GM12891 (cell line): ENCODE measurements around the gene CAMSAP2.

Experiments
- DNase-seq: peaks from one replicate; pipeline ENCODE4 v3.0.0; 2011; ENCODE audit warnings: low spot score; ENCODE audit not compliant: insufficient read length
- FAIRE-seq: peaks from 2 replicates; lab custom pipeline; 2011; peaks lifted over from hg19 to GRCh38; lab: Jason Lieb, UNC
- PAX5 ChIP-seq: IDR thresholded peaks from 2 replicates; pipeline ENCODE4 v1.6.1; 2011; ENCODE audit warnings: low read length, moderate library complexity, mild to moderate bottlenecking; ENCODE audit not compliant: insufficient read depth, severe bottlenecking
- POLR2A ChIP-seq: IDR thresholded peaks from 2 replicates; pipeline ENCODE4 v1.6.1; 2011; ENCODE audit warnings: low read depth, low read length, control low read depth
- POLR2AphosphoS5 ChIP-seq: IDR thresholded peaks from 2 replicates; pipeline ENCODE4 v1.6.1; 2011; ENCODE audit warnings: low read depth, low read length, control low read depth
- POU2F2 ChIP-seq: IDR thresholded peaks from 2 replicates; pipeline ENCODE4 v1.6.1; 2011; ENCODE audit warnings: low read depth, mild to moderate bottlenecking, control low read depth, low read length, moderate library complexity
- SPI1 ChIP-seq: IDR thresholded peaks from 2 replicates; pipeline ENCODE4 v1.6.1; 2011; ENCODE audit warnings: low read depth, low read length, control low read depth
- TAF1 ChIP-seq: IDR thresholded peaks from 2 replicates; pipeline ENCODE4 v1.6.1; 2011; ENCODE audit warnings: low read depth, low read length, control low read depth

The CAMSAP2 gene

DNA sequence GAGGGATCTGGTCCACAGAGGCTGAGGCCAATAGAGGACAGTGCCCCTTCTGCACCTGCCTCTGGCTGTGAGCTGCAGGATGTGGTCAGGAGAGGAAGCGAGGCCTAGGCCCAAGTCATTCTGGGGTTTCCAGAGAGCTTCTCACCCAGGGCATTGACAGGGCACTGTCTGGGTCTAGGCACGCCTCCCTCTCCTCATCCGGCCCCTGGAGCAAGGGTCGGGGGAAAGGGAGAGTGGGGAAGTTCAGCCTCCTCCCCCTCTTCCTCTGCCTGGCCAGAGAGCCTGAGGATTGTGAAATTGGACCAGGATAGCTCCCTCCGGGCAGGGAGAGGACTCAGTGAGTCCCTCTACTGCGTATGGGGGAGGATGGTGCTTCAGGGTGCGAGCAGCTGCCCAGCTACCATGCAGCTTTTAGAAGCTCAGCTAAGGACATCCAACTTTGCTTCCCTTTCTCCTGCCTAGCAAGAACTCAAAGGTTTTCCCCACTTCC lies 149.7 kb downstream of the CAMSAP2 start:
- FAIRE-seq (peak; percentile 94), DNase-seq (peak; percentile 66)

DNA sequence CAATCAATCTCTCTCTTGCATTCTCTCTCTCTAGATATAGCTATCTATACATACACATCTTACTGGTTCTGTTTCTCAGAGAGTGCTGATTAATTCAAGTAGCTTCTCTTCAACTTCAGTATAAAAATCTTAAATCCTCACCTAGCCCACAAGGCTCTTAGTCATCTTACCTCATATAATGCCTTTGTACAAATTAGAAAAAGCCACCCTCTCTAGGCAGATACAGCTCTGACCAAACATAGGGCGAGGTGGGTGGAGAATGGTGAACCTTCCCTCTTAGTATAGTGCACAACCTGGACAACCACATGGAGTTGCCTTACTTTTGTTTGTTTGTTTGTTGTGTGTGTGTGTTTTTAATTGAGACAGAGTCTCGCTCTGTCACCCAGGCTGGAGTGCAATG lies 150.9 kb downstream of the CAMSAP2 start:
- TF ChIP-seq POU2F2 (no peak), POLR2A (no peak), PAX5 (no peak), TAF1 (no peak), SPI1 (no peak), POLR2AphosphoS5 (no peak)
- DNase-seq: no peak
- FAIRE-seq: peak; percentile 56

More for the DNA sequence above, 149.7 kb downstream of the CAMSAP2 start:
- 0 out of 2 replicates have a peak, but pooled peaks have one; percentile 57 for TF ChIP-seq TAF1
- peak; percentile 90 for TF ChIP-seq SPI1
- TF ChIP-seq POU2F2: 0 out of 2 replicates have a peak, but pooled peaks have one; percentile 41
- TF ChIP-seq POLR2A: no peak
- TF ChIP-seq PAX5: no peak
- TF ChIP-seq POLR2AphosphoS5: peak; percentile 47; the same call in 1 of the 2 replicates

DNA sequence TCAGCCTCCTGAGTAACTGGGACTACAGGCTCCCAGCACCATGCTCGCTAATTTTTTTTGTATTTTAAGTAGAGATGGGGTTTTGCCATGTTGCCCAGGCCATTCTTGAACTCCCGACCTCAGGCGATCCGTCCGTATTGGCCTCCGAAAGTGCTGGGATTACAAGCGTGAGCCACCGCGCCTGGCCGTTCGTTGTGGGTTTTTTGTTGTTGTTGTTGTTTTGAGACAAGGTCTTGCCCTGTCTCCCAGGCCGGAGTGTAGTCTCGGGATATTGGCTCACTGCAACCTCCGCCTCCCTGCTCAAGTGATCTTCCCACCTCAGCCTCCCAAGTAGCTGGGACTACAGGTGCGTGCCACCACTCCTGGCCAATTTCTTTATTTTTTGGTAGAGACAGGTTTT lies 151.3 kb downstream of the CAMSAP2 start:
- no peak for TF ChIP-seq POU2F2
- no peak for TF ChIP-seq TAF1
- no peak for TF ChIP-seq POLR2AphosphoS5
- TF ChIP-seq POLR2A: no peak
- no peak for TF ChIP-seq PAX5
- TF ChIP-seq SPI1: no peak
- no peak for DNase-seq
- peak; percentile 45 for FAIRE-seq

DNA sequence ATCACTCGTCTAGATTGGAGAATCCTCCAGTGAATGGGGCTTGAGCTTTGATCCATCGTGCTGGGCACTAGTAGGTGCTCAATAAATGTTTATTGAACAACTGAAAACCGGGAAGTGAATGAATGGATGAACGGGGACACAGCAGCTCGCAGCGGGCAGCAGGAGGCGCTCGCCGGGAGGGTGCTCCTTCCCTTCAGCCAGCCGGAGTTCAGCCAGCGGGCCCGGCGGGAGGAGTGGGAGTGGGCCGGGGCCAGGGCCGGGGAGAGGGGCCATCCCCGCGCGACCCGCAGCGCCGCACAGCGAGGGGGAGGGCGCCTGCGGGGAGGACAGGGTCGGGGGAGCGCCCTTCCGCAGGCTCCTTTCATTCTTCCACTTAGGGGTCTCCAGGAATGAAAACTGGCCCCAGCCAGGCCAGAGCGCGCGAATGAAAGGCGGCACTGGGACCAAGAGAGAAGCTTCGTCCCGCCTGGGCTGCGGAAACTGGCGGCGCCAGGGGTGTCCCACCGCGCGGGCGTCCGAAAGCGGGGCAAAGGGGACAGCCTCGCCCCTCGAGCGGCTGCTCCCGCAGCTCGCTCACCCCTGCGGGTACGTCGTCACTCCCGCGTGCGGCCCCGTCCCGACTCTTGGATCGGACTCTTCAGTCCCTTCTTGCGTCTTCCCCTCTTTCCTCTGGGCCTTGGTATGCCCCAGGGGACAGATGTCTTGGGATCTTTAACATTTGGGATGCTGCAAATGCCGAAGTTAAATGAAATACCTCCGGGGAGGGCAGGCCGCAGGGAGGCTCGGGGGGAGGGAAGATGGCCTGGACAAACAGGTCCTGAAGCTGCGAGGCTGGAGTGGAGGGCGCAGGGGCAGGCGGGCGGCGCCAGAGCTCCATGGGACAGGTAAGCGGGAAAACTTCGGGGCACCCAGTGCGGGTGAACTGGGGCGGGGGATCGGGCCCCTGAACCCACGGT lies 152.4 kb downstream of the CAMSAP2 start:
- FAIRE-seq: peak; percentile 64
- peak; percentile 44 for DNase-seq

DNA sequence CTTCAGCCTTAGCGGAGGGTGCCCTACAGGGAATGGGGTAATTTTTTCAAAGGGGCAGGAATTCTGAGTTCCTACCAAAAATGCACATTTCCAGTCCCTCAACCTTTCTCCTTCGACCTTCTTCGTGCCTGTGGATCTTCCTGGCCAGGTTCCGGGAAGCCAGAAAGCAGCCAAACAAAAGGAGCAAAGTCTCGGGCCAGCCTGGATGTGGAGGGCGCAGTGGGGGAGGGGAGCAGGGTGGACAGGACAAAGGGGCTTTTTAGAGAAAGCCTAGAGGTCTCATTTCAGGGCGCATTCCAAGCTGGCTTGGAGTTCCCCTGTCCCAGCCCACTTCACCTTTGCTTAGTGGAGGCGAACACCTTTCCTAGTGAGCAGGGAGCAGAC lies 153.1 kb downstream of the CAMSAP2 start:
- DNase-seq (peak; percentile 5), FAIRE-seq (peak; percentile 26)
- TF ChIP-seq POLR2AphosphoS5 (no peak), TAF1 (no peak), POLR2A (no peak), PAX5 (no peak), SPI1 (no peak), POU2F2 (no peak)

More for the DNA sequence above, 152.4 kb downstream of the CAMSAP2 start:
- peak; percentile 22; the same call in 1 of the 2 replicates for TF ChIP-seq SPI1
- no peak for TF ChIP-seq TAF1
- TF ChIP-seq PAX5: no peak
- TF ChIP-seq POLR2A: no peak
- no peak for TF ChIP-seq POLR2AphosphoS5
- TF ChIP-seq POU2F2: no peak

DNA sequence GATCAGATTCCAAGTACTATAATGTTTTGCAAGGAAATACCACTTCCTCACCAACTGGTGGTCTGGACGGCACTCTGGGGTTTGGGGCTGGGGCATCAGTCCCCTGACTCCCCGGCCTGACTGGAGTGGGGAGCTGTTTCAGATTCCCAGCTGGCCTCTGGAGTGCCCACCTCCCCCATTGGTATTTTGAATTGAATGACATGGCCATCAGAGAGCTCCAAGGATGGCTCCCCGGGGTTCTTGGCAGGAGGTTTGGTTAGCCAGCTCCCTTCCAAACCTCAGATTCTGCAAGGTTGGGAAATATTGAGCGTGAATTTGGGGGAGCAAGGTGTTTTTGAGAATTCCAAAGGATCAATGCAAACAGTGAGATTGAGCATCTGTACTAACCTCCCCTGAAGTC lies 153.9 kb downstream of the CAMSAP2 start:
- DNase-seq (peak; percentile 4), FAIRE-seq (no peak)
- TF ChIP-seq TAF1 (no peak), POLR2AphosphoS5 (no peak), POU2F2 (no peak), POLR2A (no peak), SPI1 (no peak), PAX5 (no peak)

DNA sequence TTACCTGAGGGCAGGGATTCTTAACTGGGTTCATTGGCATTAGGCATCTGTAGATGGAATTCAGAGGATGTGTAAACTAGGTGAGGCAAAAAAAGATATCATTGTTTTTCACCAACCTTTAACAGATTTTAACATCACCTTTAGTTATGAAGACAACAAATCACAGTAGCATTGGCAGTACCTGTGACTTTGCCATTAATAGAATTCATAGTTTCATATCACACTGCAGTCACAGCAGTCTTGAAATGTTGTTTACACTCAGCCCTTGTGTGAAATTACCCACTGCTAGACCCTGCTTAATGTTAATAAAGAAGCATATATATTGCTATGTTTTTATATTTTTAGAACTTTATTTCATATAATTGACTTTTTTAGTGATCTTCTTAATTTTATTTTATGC lies 154.3 kb downstream of the CAMSAP2 start:
- FAIRE-seq (peak; percentile 59), DNase-seq (no peak)
- TF ChIP-seq SPI1: no peak

DNA sequence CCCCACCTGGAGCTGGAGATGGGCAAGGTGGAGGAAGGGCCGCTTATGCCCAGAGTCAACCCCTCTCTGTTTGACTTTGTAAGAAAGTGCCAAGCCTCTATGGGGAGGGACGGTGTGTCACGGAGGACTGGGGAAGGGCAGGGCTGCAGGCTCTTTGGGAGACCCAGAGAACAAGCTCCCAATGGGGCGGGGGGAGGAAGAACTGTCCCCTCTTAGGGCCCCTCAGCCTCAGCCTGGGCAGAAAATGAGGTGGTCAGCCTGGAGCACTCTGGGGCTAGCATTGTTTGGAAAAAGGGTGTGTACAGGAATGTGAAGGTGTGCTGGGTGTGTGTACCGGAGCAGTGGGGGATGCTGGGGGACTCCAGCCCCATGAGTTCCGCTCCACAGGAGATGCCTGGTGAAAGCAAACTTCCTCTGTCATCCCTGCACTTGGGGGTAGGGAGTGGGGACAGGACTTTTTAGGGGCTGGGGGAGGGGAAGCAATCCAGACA lies 154.8 kb downstream of the CAMSAP2 start:
- TF ChIP-seq PAX5: no peak
- no peak for TF ChIP-seq POLR2AphosphoS5
- TF ChIP-seq SPI1: no peak
- no peak for TF ChIP-seq POLR2A
- DNase-seq (no peak), FAIRE-seq (no peak)

DNA sequence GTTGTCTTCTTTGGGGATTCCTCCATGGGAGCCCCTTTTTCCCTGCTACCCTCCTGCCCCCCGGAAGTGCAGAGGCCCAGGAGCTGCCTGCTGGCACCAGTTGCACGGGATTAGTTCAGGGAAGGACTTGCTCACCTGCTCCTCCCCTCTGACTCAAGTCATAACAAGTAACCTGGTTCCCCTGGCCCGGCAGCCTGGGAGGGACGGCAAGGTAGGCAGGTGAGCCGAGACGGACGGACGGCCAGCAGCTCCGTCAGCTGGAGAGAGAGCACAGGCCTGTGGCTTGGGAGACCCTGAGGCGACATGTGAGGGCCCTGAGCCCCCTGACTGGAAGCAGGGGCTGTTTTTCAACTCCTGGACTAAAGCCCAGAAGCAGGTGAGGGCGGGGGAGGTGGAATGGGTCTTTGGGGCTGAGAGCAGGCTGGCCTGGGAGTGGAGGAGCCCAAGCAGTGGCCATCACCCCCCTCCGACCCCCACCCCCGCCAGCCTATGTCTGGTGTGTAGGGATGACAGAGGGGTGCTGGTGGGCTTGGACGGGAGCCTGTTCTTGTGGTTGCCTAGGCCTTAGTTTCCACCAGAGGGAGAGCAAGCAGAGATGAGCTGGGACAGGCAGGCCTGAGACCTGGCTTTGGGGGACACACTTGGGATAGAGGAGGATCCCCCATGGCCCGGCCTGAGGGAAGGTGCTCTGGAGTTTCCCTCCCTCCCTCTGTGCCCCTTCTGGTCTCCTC lies 156.2 kb downstream of the CAMSAP2 start, which contains the start of gene INAVA:
INAVA (plus strand) TSS at position 189 of the 731 bp plus-strand sequence. CDS start 3,501 bp downstream, outside the sequence.
- FAIRE-seq: no peak
- DNase-seq: no peak
- TF ChIP-seq SPI1 (no peak), TAF1 (no peak), POU2F2 (no peak), POLR2A (no peak), PAX5 (no peak), POLR2AphosphoS5 (no peak)
